Cardiac ventricle fibroblast (primary cell): ENCODE results near the gene KCNK3. TPM values are rescaled to one million over a fixed set of nuclear protein-coding genes. Genes with fewer than 3 reads are reported as not detected.

ENCODE experiments used
- total RNA-seq: library from RNA; depleted of rRNA; stranded (reverse); fragments of >200 nt; gene quantifications from 2 replicates; pipeline ENCODE4 v1.2.3, GENCODE V29; 2015

The KCNK3 gene
- 1.1 and 1.2 TPM in 2 replicates for total RNA-seq

DNA sequence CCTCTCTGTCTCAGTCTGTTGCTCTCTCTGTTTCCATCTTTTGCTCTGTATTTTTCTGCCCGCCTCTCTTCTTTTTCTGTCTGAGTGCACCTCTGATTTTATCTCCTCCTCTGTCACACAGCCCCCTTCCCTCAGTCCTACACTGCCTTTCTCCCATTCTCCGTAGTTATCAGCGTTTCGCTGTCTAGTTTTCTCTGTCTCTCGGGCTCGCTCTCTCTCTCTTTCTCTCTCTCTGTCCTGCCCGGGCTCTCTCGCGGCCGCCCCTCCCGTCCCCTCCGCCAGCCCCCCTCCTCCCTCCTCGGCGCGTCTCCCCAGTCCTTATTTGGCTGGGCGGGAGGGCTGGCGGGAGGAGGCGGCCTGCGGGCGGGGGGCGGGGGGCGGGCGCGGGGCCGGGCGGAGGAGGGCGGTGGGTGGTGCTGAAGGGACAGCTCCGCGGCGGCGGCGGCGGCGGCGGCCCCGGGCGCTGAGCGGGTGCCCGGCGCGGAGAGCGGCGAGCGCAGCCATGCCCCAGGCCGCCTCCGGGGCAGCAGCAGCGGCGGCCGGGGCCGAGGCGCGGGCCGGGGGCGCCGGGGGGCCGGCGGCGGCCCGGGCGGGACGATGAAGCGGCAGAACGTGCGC, at the start of gene KCNK3:
Gene KCNK3, plus strand, starts transcription at position 444 of the 618 bp plus-strand sequence. Its CDS starts 154 bp downstream, at position 598.

DNA sequence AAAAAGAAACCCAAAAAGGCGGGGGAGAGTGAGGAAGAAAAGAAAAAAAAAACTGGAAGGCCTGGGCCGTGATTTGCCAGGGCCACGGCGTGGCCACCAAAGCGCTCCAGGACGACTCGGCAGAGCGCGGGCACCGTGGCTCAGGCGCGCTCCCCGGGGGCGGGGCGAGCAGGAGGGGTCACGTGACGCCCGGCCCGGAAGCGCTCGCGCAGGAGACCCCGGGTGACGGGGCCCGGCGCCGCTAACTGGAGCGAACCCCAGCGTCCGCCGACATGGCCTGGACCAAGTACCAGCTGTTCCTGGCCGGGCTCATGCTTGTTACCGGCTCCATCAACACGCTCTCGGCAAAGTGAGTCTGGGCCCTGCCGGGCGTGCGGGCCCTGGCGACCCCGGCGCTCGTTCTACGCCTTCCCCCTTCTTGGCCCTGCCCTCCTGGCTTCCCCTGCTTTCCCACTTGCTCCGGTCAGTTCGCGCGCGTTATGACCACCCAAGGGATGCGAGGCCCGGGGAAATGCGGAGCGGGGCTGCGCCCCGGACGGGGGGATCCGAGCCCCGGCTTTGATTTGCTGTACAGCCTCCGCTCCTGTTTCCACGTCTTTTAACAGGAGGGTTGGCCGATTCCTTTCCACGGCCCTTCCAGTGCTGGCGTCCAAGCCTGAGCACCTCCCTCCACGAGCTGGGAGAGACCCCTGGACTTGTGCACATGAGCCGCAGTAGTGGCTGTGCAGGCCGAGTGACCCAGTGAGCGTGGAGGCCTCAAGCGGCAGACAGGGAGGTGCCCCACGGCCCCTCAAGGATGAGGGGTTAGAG, 71.8 kb downstream of the KCNK3 start, which contains the start of gene SLC35F6:
Gene SLC35F6, plus strand, starts transcription at position 207 of the 810 bp plus-strand sequence. Its CDS starts 66 bp downstream, at position 273.

Other genes starting within 250 kb of the KCNK3 start
- 0.06 and 0.54 TPM in 2 replicates for gene OTOF, start 214.6 kb upstream of the KCNK3 start, total RNA-seq
- gene CIB4, start 51.4 kb upstream of the KCNK3 start, total RNA-seq: not detected in 2 replicates
- gene SLC35F6, start 71.6 kb downstream of the KCNK3 start, total RNA-seq: 33.6 and 36.0 TPM in 2 replicates
- 0.87 and 1.9 TPM in 2 replicates for gene CENPA, start 93.3 kb downstream of the KCNK3 start, total RNA-seq
- gene DPYSL5, start 155.4 kb downstream of the KCNK3 start, total RNA-seq: not detected in 2 replicates